Measurements from ENCODE around the gene CAMK2D.

Gene CAMK2D

GRCh38 chr4:113586072-113586471 is 175.5 kb downstream of the CAMK2D start:
- no peaks in the 10 kb centered on the region for H4K20me1 ChIP-seq (ENCODE audit: insufficient read depth, low read length)

GRCh38 chr4:113584407-113585150 is 177.0 kb downstream of the CAMK2D start:
- Histone ChIP-seq H3K9me2 (replicated peaks; ENCODE audit: insufficient read depth, low read length) (no peaks in the 10 kb centered on the region), H3K4me3 (ENCODE audit: low read length) (no peak overlapping the region), H3F3A (ENCODE audit: insufficient read depth, low read length) (no peaks in the 10 kb centered on the region), H3K4me2 (ENCODE audit: low read depth, low read length) (no peak overlapping the region), H3K27me3 (replicated peaks; ENCODE audit: insufficient read depth, low read length) (no peaks in the 10 kb centered on the region), H4K20me1 (ENCODE audit: insufficient read depth, low read length) (no peaks in the 10 kb centered on the region), H2AFZ (ENCODE audit: low read length) (no peak overlapping the region), H3K27ac (ENCODE audit: low read length) (no peak overlapping the region), H3K36me3 (replicated peaks; ENCODE audit: insufficient read depth, low read length) (no peaks in the 10 kb centered on the region), H3K9me3 (replicated peaks; ENCODE audit: insufficient read depth, low read length) (no peaks in the 10 kb centered on the region), H3K79me2 (ENCODE audit: low read length) (no peaks in the 10 kb centered on the region), H3K4me1 (ENCODE audit: low read length) (peaks cover 6% of the 10 kb centered on the region; the same call in 1 of the 2 replicates), H3K9ac (ENCODE audit: low read length) (no peak overlapping the region)
- DNase-seq: no peak
- TF ChIP-seq EZH2 (optimal IDR thresholded peaks at IDR 0.05; ENCODE audit: low read depth, low read length): no peak
- no peak for TF ChIP-seq CTCF (IDR thresholded peaks at IDR 0.05; ENCODE audit: low read length)
- TF ChIP-seq EZH2phosphoT487 (IDR thresholded peaks at IDR 0.05; ENCODE audit: low read length): no peak

More at GRCh38 chr4:113586072-113586471, 175.5 kb downstream of the CAMK2D start:
- H3K9me2 ChIP-seq (replicated peaks; ENCODE audit: insufficient read depth, low read length): no peaks in the 10 kb centered on the region
- H3K4me2 ChIP-seq (ENCODE audit: low read depth, low read length): no peak overlapping the region
- no peaks in the 10 kb centered on the region for H3K36me3 ChIP-seq (replicated peaks; ENCODE audit: insufficient read depth, low read length)
- H3K9ac ChIP-seq (ENCODE audit: low read length): no peak overlapping the region
- no peaks in the 10 kb centered on the region for H3K27me3 ChIP-seq (replicated peaks; ENCODE audit: insufficient read depth, low read length)
- no peak overlapping the region for H3K27ac ChIP-seq (ENCODE audit: low read length)
- DNase-seq: no peak
- no peaks in the 10 kb centered on the region for H3K9me3 ChIP-seq (replicated peaks; ENCODE audit: insufficient read depth, low read length)
- H2AFZ ChIP-seq (ENCODE audit: low read length): no peak overlapping the region
- H3K79me2 ChIP-seq (ENCODE audit: low read length): no peaks in the 10 kb centered on the region
- TF ChIP-seq CTCF (IDR thresholded peaks at IDR 0.05; ENCODE audit: low read length): no peak
- TF ChIP-seq EZH2 (optimal IDR thresholded peaks at IDR 0.05; ENCODE audit: low read depth, low read length): no peak
- no peak for TF ChIP-seq EZH2phosphoT487 (IDR thresholded peaks at IDR 0.05; ENCODE audit: low read length)
- H3F3A ChIP-seq (ENCODE audit: insufficient read depth, low read length): no peaks in the 10 kb centered on the region
- peaks cover 6% of the 10 kb centered on the region; the same call in 1 of the 2 replicates for H3K4me1 ChIP-seq (ENCODE audit: low read length)
- no peak overlapping the region for H3K4me3 ChIP-seq (ENCODE audit: low read length)

GRCh38 chr4:113582737-113583136 is 178.8 kb downstream of the CAMK2D start:
- no peaks in the 10 kb centered on the region for H3K36me3 ChIP-seq (replicated peaks; ENCODE audit: insufficient read depth, low read length)
- no peak for DNase-seq

More at GRCh38 chr4:113582737-113583136, 178.8 kb downstream of the CAMK2D start:
- Histone ChIP-seq H3K9me2 (replicated peaks; ENCODE audit: insufficient read depth, low read length) (no peaks in the 10 kb centered on the region), H4K20me1 (ENCODE audit: insufficient read depth, low read length) (no peaks in the 10 kb centered on the region), H3K9me3 (replicated peaks; ENCODE audit: insufficient read depth, low read length) (no peaks in the 10 kb centered on the region), H3F3A (ENCODE audit: insufficient read depth, low read length) (no peaks in the 10 kb centered on the region), H3K79me2 (ENCODE audit: low read length) (no peaks in the 10 kb centered on the region), H2AFZ (ENCODE audit: low read length) (no peak overlapping the region), H3K27me3 (replicated peaks; ENCODE audit: insufficient read depth, low read length) (no peaks in the 10 kb centered on the region), H3K4me3 (ENCODE audit: low read length) (no peak overlapping the region), H3K9ac (ENCODE audit: low read length) (no peak overlapping the region), H3K4me1 (ENCODE audit: low read length) (peaks cover 6% of the 10 kb centered on the region; the same call in 1 of the 2 replicates), H3K27ac (ENCODE audit: low read length) (no peak overlapping the region), H3K4me2 (ENCODE audit: low read depth, low read length) (no peak overlapping the region)
- TF ChIP-seq CTCF (IDR thresholded peaks at IDR 0.05; ENCODE audit: low read length): no peak
- no peak for TF ChIP-seq EZH2phosphoT487 (IDR thresholded peaks at IDR 0.05; ENCODE audit: low read length)
- TF ChIP-seq EZH2 (optimal IDR thresholded peaks at IDR 0.05; ENCODE audit: low read depth, low read length): no peak
